SU-DHL-6 (cell line): Measurements from ENCODE around the gene DHRS13.
A peak's percentile ranks its signal among the peaks of the same experiment; 100 is the strongest.

Source experiments
- H2AFZ ChIP-seq: fragments of 200-600 bp; sonication (generic); 2 replicates; pipeline ENCODE4 v1.6.1; 2014; ENCODE audit warnings: low read depth, mild to moderate bottlenecking, moderate library complexity, mixed read lengths, antibody characterized with exemption, low read length; ENCODE audit not compliant: severe bottlenecking
- H3F3A ChIP-seq: fragments of 200-600 bp; shearing (Covaris generic); 2 replicates; pipeline ENCODE4 v1.6.0; 2016; ENCODE audit warnings: antibody characterized with exemption, mild to moderate bottlenecking; ENCODE audit not compliant: insufficient read depth
- H3K27ac ChIP-seq: fragments of 200-600 bp; sonication (generic); 2 replicates; pipeline ENCODE4 v1.5.1; 2016; ENCODE audit warnings: low read depth, mild to moderate bottlenecking, low read length, moderate library complexity, mixed read lengths
- H3K27me3 ChIP-seq: fragments of 200-600 bp; sonication (generic), shearing (Covaris generic); 2 replicates; pipeline ENCODE4 v1.6.0; 2014; ENCODE audit warnings: mild to moderate bottlenecking, low read length
- H3K36me3 ChIP-seq: fragments of 200-600 bp; sonication (generic); 2 replicates; pipeline ENCODE4 v1.6.1; 2014; ENCODE audit warnings: mild to moderate bottlenecking, low read length, mixed read lengths
- H3K4me2 ChIP-seq: fragments of 300-600, 200-600 bp; shearing (Covaris generic), sonication (generic); 2 replicates; pipeline ENCODE4 v1.6.0; 2014; ENCODE audit warnings: low read length, low read depth, mild to moderate bottlenecking; ENCODE audit not compliant: poor library complexity, severe bottlenecking
- H3K4me3 ChIP-seq: fragments of 200-600 bp; sonication (generic); 2 replicates; pipeline ENCODE4 v1.5.1; 2014; ENCODE audit warnings: antibody characterized with exemption, low read length, mild to moderate bottlenecking, mixed read lengths; ENCODE audit not compliant: insufficient read depth, poor library complexity, severe bottlenecking
- H3K79me2 ChIP-seq: fragments of 200-600 bp; sonication (generic); 2 replicates; pipeline ENCODE4 v1.6.1; 2014; ENCODE audit warnings: mild to moderate bottlenecking, low read length, moderate library complexity; ENCODE audit not compliant: insufficient read depth
- H3K9ac ChIP-seq: fragments of 200-600 bp; sonication (generic); 2 replicates; pipeline ENCODE4 v1.7.0; 2014; ENCODE audit warnings: mild to moderate bottlenecking, low read length
- H3K9me2 ChIP-seq: fragments of 200-600 bp; sonication (generic); replicated peaks from 2 replicates; pipeline ENCODE4 v1.6.1; 2014; ENCODE audit warnings: low read length; ENCODE audit not compliant: insufficient read depth
- H3K9me3 ChIP-seq: fragments of 200-600 bp; sonication (generic); 2 replicates; pipeline ENCODE4 v1.6.1; 2014; ENCODE audit warnings: low read length, mixed read lengths; ENCODE audit not compliant: insufficient read depth
- H4K20me1 ChIP-seq: fragments of 200-600 bp; sonication (generic); 2 replicates; pipeline ENCODE4 v1.6.1; 2014; ENCODE audit warnings: low read depth, mild to moderate bottlenecking, antibody characterized with exemption, low read length, moderate library complexity, mixed read lengths
- CTCF ChIP-seq: fragments of 200-600 bp; sonication (generic); IDR thresholded peaks from one replicate; pipeline ENCODE4 v1.5.1; 2017; ENCODE audit warnings: antibody characterized with exemption, mild to moderate bottlenecking, low read length, moderate library complexity; ENCODE audit not compliant: insufficient read depth, poor library complexity, severe bottlenecking
- EZH2phosphoT487 ChIP-seq: fragments of 200-600 bp; sonication (generic), shearing (Covaris generic); conservative IDR thresholded peaks from 2 replicates; pipeline ENCODE4 v1.6.1; 2018; ENCODE audit warnings: mild to moderate bottlenecking, antibody characterized with exemption, low read length, moderate library complexity, mixed read lengths

DHRS13 gene

GRCh38 chr17:28901866-28902818, 737 bp downstream of the DHRS13 start:
- H3K27ac ChIP-seq, result peak overlapping the region; percentile 79
- H2AFZ ChIP-seq, result peak overlapping the region; percentile 53
- no peaks in the 10 kb centered on the region for H3K9me3 ChIP-seq

GRCh38 chr17:28900986-28901726, 1.7 kb downstream of the DHRS13 start:
- Histone ChIP-seq H3K27ac (peak overlapping the region; percentile 79), H2AFZ (no peak overlapping the region), H3K4me3 (peak overlapping the region; percentile 68), H3K9me3 (no peaks in the 10 kb centered on the region), H3K9me2 (no peaks in the 10 kb centered on the region), H3F3A (peaks cover 39% of the 10 kb centered on the region), H3K4me2 (peak overlapping the region; percentile 70), H3K79me2 (peaks cover 31% of the 10 kb centered on the region), H3K36me3 (no peaks in the 10 kb centered on the region), H3K27me3 (no peaks in the 10 kb centered on the region), H4K20me1 (no peaks in the 10 kb centered on the region), H3K9ac (peak overlapping the region; percentile 85)
- TF ChIP-seq CTCF, result no peak
- TF ChIP-seq EZH2phosphoT487, result no peak

More at GRCh38 chr17:28901866-28902818, 737 bp downstream of the DHRS13 start:
- Histone ChIP-seq H3F3A (peaks cover 39% of the 10 kb centered on the region), H3K4me3 (peak overlapping the region; percentile 68), H3K9ac (peak overlapping the region; percentile 85), H3K9me2 (no peaks in the 10 kb centered on the region), H3K36me3 (no peaks in the 10 kb centered on the region), H3K4me2 (peak overlapping the region; percentile 70), H4K20me1 (no peaks in the 10 kb centered on the region), H3K27me3 (no peaks in the 10 kb centered on the region), H3K79me2 (peaks cover 21% of the 10 kb centered on the region)
- TF ChIP-seq EZH2phosphoT487 (no peak), CTCF (no peak)

- H4K20me1 ChIP-seq, result no peaks in the 10 kb centered on the region
- no peak for TF ChIP-seq CTCF
- no peak for TF ChIP-seq EZH2phosphoT487
- H3K9me3 ChIP-seq, result no peaks in the 10 kb centered on the region
- H3K4me3 ChIP-seq, result no peak overlapping the region
- H3K36me3 ChIP-seq, result no peaks in the 10 kb centered on the region
- H3K27ac ChIP-seq, result 0 out of 2 replicates have a peak overlapping the region, but pooled peaks have one; percentile 8
- no peaks in the 10 kb centered on the region for H3K27me3 ChIP-seq
- no peaks in the 10 kb centered on the region for H3K9me2 ChIP-seq
- no peak overlapping the region for H2AFZ ChIP-seq
- H3K79me2 ChIP-seq, result peaks cover 42% of the 10 kb centered on the region
- H3K4me2 ChIP-seq, result no peak overlapping the region
- H3K9ac ChIP-seq, result no peak overlapping the region
- peaks cover 24% of the 10 kb centered on the region for H3F3A ChIP-seq
Observed at GRCh38 chr17:28899212-28899815, 3.6 kb downstream of the DHRS13 start.
